ENCODE measurements around the gene PLCXD3.
"Not testable (repeated sequence)": the region's sequence is repeated elsewhere in the genome, so short reads cannot be mapped to it uniquely, and the experiment has no call there.

PLCXD3 gene

GRCh38 chr5:41339339-41339738, 171.1 kb downstream of the PLCXD3 start:
- DNase-seq: no peak

GRCh38 chr5:41338136-41338675, 172.2 kb downstream of the PLCXD3 start:
- no peak for DNase-seq

- no peak for DNase-seq
Measured at GRCh38 chr5:41337724-41338123, 172.7 kb downstream of the PLCXD3 start.

GRCh38 chr5:41337216-41337615, 173.2 kb downstream of the PLCXD3 start:
- DNase-seq: no peak

GRCh38 chr5:41336471-41336870, 173.9 kb downstream of the PLCXD3 start:
- no peak for DNase-seq

- no peak for DNase-seq
Measured at GRCh38 chr5:41335596-41336181, 174.7 kb downstream of the PLCXD3 start.

- peak; percentile 43 for DNase-seq
Measured at GRCh38 chr5:41334758-41335157, 175.6 kb downstream of the PLCXD3 start.

- no peak for DNase-seq
Measured at GRCh38 chr5:41334221-41334620, 176.2 kb downstream of the PLCXD3 start.

- DNase-seq: no peak
Measured at GRCh38 chr5:41325074-41325473, 185.3 kb downstream of the PLCXD3 start.

- not testable (repeated sequence) for DNase-seq
Measured at GRCh38 chr5:41322826-41323225, 187.6 kb downstream of the PLCXD3 start.

- no peak for DNase-seq
Measured at GRCh38 chr5:41312478-41313060, 197.8 kb downstream of the PLCXD3 start.

GRCh38 chr5:41312066-41312465, 198.3 kb downstream of the PLCXD3 start:
- DNase-seq: no peak

GRCh38 chr5:41309275-41309674, 201.1 kb downstream of the PLCXD3 start:
- DNase-seq: no peak

- no peak for DNase-seq
Measured at GRCh38 chr5:41306005-41306404, 204.4 kb downstream of the PLCXD3 start.

- DNase-seq: no peak
Measured at GRCh38 chr5:41305056-41305455, 205.3 kb downstream of the PLCXD3 start.

GRCh38 chr5:41296066-41296465, 214.3 kb downstream of the PLCXD3 start:
- no peak for DNase-seq

GRCh38 chr5:41291323-41291722, 219.1 kb downstream of the PLCXD3 start:
- no peak for DNase-seq

- DNase-seq: no peak
Measured at GRCh38 chr5:41290810-41291209, 219.6 kb downstream of the PLCXD3 start.

- no peak for DNase-seq
Measured at GRCh38 chr5:41289970-41290464, 220.4 kb downstream of the PLCXD3 start.

GRCh38 chr5:41286696-41287095, 223.7 kb downstream of the PLCXD3 start:
- no peak for DNase-seq

GRCh38 chr5:41286165-41286564, 224.2 kb downstream of the PLCXD3 start:
- no peak for DNase-seq

GRCh38 chr5:41284938-41285337, 225.5 kb downstream of the PLCXD3 start:
- DNase-seq: no peak

GRCh38 chr5:41281215-41281810, 229.1 kb downstream of the PLCXD3 start:
- no peak for DNase-seq

GRCh38 chr5:41279040-41279439, 231.4 kb downstream of the PLCXD3 start:
- DNase-seq: no peak
